WTC11 (cell line): ENCODE results near the gene ZNRF3. TPM values are rescaled to one million over a fixed set of nuclear protein-coding genes. Genes with fewer than 3 reads are reported as not detected.

Source experiments
- ATAC-seq: fragments of 200-7000 bp; cut with Tn5 transposase; 2 replicates; pipeline ENCODE4 v1.10.0; 2021; ENCODE audit warnings: mild to moderate bottlenecking, moderate library complexity
- CTCF ChIA-PET: fragments of 300-600 bp; sonication (Branson Sonifier 250); formaldehyde crosslinking; loops from one replicate; lab custom pipeline; 2021; ENCODE audit warnings: antibody characterized with exemption; lab: Charles Lee
- POLR2A ChIA-PET: fragments of 350-600 bp; sonication (Branson Sonifier 250); formaldehyde crosslinking; loops from one replicate; lab custom pipeline; 2021; ENCODE audit warnings: antibody characterized with exemption; lab: Charles Lee
- DNase-seq: peaks from one replicate; pipeline ENCODE4 v3.0.0; 2021; ENCODE audit warnings: low spot score
- H3K27ac Mint-ChIP-seq: 2 replicates; pipeline ENCODE4 v1.8.0; 2021; ENCODE audit warnings: mixed read lengths
- H3K27me3 Mint-ChIP-seq: 2 replicates; pipeline ENCODE4 v1.8.0; 2021; ENCODE audit warnings: low read depth, mild to moderate bottlenecking, moderate library complexity, mixed read lengths
- H3K36me3 Mint-ChIP-seq: 2 replicates; pipeline ENCODE4 v1.8.0; 2021; ENCODE audit warnings: mixed read lengths
- H3K4me1 Mint-ChIP-seq: 2 replicates; pipeline ENCODE4 v1.8.0; 2022; ENCODE audit warnings: mixed read lengths
- H3K4me3 Mint-ChIP-seq: 2 replicates; pipeline ENCODE4 v1.8.0; 2021; ENCODE audit warnings: mild to moderate bottlenecking, moderate library complexity, mixed read lengths
- H3K9me3 Mint-ChIP-seq: 2 replicates; pipeline ENCODE4 v1.8.0; 2021; ENCODE audit warnings: mixed read lengths
- AFF4 ChIP-seq: sonication (generic); formaldehyde crosslinking; IDR thresholded peaks from 2 replicates; pipeline ENCODE4 v1.8.1; 2023; ENCODE audit warnings: mild to moderate bottlenecking, missing genetic modification reagents, borderline replicate concordance
- ATF6 ChIP-seq: sonication (generic); formaldehyde crosslinking; IDR thresholded peaks from 2 replicates; pipeline ENCODE4 v1.8.1; 2023; ENCODE audit warnings: mild to moderate bottlenecking, missing genetic modification reagents
- E2F4 ChIP-seq: sonication (generic); formaldehyde crosslinking; IDR thresholded peaks from 2 replicates; pipeline ENCODE4 v1.8.1; 2022; ENCODE audit warnings: low read depth, mild to moderate bottlenecking, moderate library complexity, missing genetic modification reagents, borderline replicate concordance
- HMGXB4 ChIP-seq: sonication (generic); formaldehyde crosslinking; IDR thresholded peaks from 2 replicates; pipeline ENCODE4 v1.8.1; 2023; ENCODE audit warnings: mild to moderate bottlenecking, moderate library complexity, missing genetic modification reagents
- PRDM15 ChIP-seq: sonication (generic); formaldehyde crosslinking; IDR thresholded peaks from 2 replicates; pipeline ENCODE4 v1.8.0; 2022; ENCODE audit warnings: missing genetic modification reagents
- USF2 ChIP-seq: sonication (generic); formaldehyde crosslinking; IDR thresholded peaks from 2 replicates; pipeline ENCODE4 v1.8.1; 2023; ENCODE audit warnings: mild to moderate bottlenecking, missing genetic modification reagents, moderate library complexity
- ZNF121 ChIP-seq: sonication (generic); formaldehyde crosslinking; IDR thresholded peaks from 2 replicates; pipeline ENCODE4 v1.8.0; 2023; ENCODE audit warnings: missing genetic modification reagents
- total RNA-seq: library from RNA; stranded (reverse); gene quantifications from 3 replicates; pipeline ENCODE4 v1.2.3, GENCODE V29; 2021

ZNRF3 gene
- total RNA-seq, 1 experiment from 2014 or later, result 25.4 TPM

GRCh38 chr22:28882545-28882877 lies 861 bp upstream of the ZNRF3 start:
- Mint-ChIP-seq H3K4me1 (peaks cover 41% of the 10 kb centered on the region), H3K4me3 (peak overlapping the region; percentile 82), H3K36me3 (no peaks in the 10 kb centered on the region), H3K27ac (peak overlapping the region; percentile 73), H3K27me3 (peaks cover 11% of the 10 kb centered on the region), H3K9me3 (no peaks in the 10 kb centered on the region)
- DNase-seq (no peak), ATAC-seq (no peak)
- CTCF ChIA-PET, result interaction anchor here (0.6 to 5.2 kb wide), 10 partner anchors 8 to 400 kb away, joined by 3 to 38 read pairs (median 5); no protein-coding TSS in a partner anchor
- POLR2A ChIA-PET, result interaction anchor here (0.6 to 3.7 kb wide), 3 partner anchors 62 to 158 kb away, joined by 3 to 12 read pairs (median 4); no protein-coding TSS in a partner anchor
- TF ChIP-seq USF2 (CRISPR knock-in tag) (no peak), PRDM15 (CRISPR knock-in tag) (0 out of 2 replicates have a peak, but pooled peaks have one; percentile 33)

- H3K36me3 Mint-ChIP-seq, result no peaks in the 10 kb centered on the region
- CTCF ChIA-PET, result interaction anchor here (0.6 to 5.2 kb wide), 14 partner anchors 9 to 271 kb away, joined by 3 to 38 read pairs (median 5); no protein-coding TSS in a partner anchor
- no peak overlapping the region for H3K4me3 Mint-ChIP-seq
- peaks cover 51% of the 10 kb centered on the region for H3K4me1 Mint-ChIP-seq
- H3K9me3 Mint-ChIP-seq, result no peaks in the 10 kb centered on the region
- POLR2A ChIA-PET, result interaction anchor here (0.6 to 3.7 kb wide), 7 partner anchors 30 to 238 kb away, joined by 3 to 12 read pairs (median 5); no protein-coding TSS in a partner anchor
- H3K27me3 Mint-ChIP-seq, result peaks cover 11% of the 10 kb centered on the region
- no peak for ATAC-seq
- no peak overlapping the region for H3K27ac Mint-ChIP-seq
- TF ChIP-seq E2F4 (CRISPR knock-in tag) (no peak), ZNF121 (CRISPR knock-in tag) (no peak), HMGXB4 (no peak), ATF6 (CRISPR knock-in tag) (no peak), AFF4 (CRISPR knock-in tag) (no peak)
- no peak for DNase-seq
Observed at GRCh38 chr22:28883657-28883916, 215 bp downstream of the ZNRF3 start.
